Psoas muscle (tissue), 8 donors: ENCODE data around the gene BRF1. TPM values are rescaled to one million over a fixed set of nuclear protein-coding genes. Genes with fewer than 3 reads are reported as not detected.
A peak's percentile ranks its signal among the peaks of the same experiment; 100 is the strongest.

ENCODE experiments used
- ATAC-seq, 4 donors: fragments of 200-7000 bp; cut with Tn5 transposase; one replicate each; pipeline ENCODE4 v1.9.1; 2020; ENCODE audit warnings: moderate library complexity in 3 of 4, mild to moderate bottlenecking in 2 of 4
- DNase-seq, 2 donors: peaks; one replicate each; pipeline ENCODE4 v3.0.0-alpha.2; 2020
- H3K27ac ChIP-seq: fragments of 200-600 bp; one replicate; pipeline ENCODE4 v1.8.0; 2022
- H3K27me3 ChIP-seq, 3 donors: fragments of 200-600 bp in 1 of 3; one replicate each; pipeline versions ENCODE4 v1.6.1 to v1.8.0; 2013 to 2022; ENCODE audit warnings: low read length in 2 of 3, mild to moderate bottlenecking in 2 of 3, moderate library complexity in 1 of 3; ENCODE audit not compliant: insufficient read depth in 3 of 3
- H3K36me3 ChIP-seq, 2 donors: fragments of 200-600 bp in 1 of 2; one replicate each; pipeline versions ENCODE4 v1.6.1 to v1.8.0; 2013 to 2022; ENCODE audit warnings: low read depth in 1 of 2, mild to moderate bottlenecking in 1 of 2, moderate library complexity in 1 of 2; ENCODE audit not compliant: insufficient read depth in 1 of 2
- H3K4me1 ChIP-seq: fragments of 200-600 bp; one replicate; pipeline ENCODE4 v1.8.0; 2022
- H3K4me3 ChIP-seq: fragments of 200-600 bp; one replicate; pipeline ENCODE4 v1.8.0; 2022; ENCODE audit warnings: mild to moderate bottlenecking
- H3K9me3 ChIP-seq: fragments of 200-600 bp; one replicate; pipeline ENCODE4 v1.8.0; 2022
- WGBS, 3 donors: extraction: QIAGEN DNeasy Blood & Tissue Kit; methylation state at CpG; one replicate each; pipeline versions ENCODE4 v1.1.6 to v1.1.7; 2013; 5-methylcytosine and 5-hydroxymethylcytosine counted together
- intact Hi-C, 2 donors: fragments of 100-400 bp; cut with DNase I; formaldehyde crosslinking; loops; one replicate each; pipeline versions ENCODE4 v1.11.0 to v1.14.2; 2022
- polyA plus RNA-seq, 3 donors: library from polyadenylated mRNA; stranded (reverse); fragments of 200-250 nt; gene quantifications; one replicate each; pipeline ENCODE4 v1.2.3, GENCODE V29; 2013
- total RNA-seq, 4 donors: library from RNA; stranded (reverse); fragmentation: NEBNext Ultra II Directional in 2 of 4; extraction: Animal tissue kit (Norgen Biotek cat#: 25700) in 2 of 4; gene quantifications; one replicate each; pipeline versions ENCODE4 v1.2.1 to v1.2.4, GENCODE V29; 2021 to 2023
- TF ChIP-seq, protein P1 (sequence below): fragments of 200-600 bp; IDR thresholded peaks from one replicate; pipeline ENCODE4 v1.8.0; 2022; ENCODE audit warnings: antibody characterized with exemption
- donor health status: healthy with polysubstance abuse.
- donor health status: DM: no; HTN: no; CAD: no; lungs with moderate emphysema.
- donor health status: Bipolar disorder and iron deficiency.
- donor health status: healthy.
- donor health status: DM: yes; HTN: yes; CAD: no.
- donor health status: DM: no; HTN: no; CAD: no.
- donor health status: DM: no; HTN: no; CAD: no.
- donor health status: DM: yes; HTN: yes; CAD: no.

Gene BRF1
- total and polyA plus RNA-seq, 7 donors = 12.9 to 26.2 (median 17.1) TPM

DNA sequence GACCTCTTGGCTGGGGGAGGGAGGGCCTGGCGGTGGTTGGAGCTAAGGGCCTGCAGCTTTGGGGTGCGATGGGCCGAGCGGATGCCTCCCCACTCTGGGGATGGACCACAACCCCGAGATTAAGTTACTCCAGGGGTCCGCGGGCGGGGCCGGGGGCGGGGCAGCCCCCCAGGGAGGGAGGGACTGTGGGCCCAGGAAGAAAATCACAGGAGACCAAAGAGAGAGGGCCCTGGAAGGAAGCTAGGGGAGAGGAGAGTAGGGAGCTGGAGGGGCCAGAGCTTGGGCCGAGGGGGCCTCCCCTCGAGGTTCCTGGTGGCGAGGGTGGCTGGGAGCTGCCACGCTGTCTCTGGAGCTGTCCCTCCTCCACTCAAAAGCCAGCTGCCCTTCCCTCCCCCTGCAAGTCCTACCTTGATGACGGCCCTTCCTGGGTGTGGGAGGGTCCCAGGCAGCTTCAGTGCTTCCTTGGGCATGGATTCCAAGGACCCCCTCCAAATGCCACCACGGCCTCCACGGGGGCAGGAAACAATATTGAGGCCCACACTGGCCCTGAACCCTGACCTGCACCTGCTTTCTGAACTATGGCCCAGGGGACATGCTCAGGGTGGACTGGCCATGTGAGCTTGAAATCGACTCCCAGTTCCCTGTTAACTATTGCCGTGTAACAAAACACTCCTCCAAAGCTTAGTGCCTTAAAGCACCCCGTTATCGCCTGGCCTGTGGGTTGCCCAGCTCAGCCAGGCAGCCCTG is 119.1 kb downstream of the BRF1 start:
- no peaks in the 10 kb centered on the region for H3K36me3 ChIP-seq
- TF ChIP-seq, protein P1, sequence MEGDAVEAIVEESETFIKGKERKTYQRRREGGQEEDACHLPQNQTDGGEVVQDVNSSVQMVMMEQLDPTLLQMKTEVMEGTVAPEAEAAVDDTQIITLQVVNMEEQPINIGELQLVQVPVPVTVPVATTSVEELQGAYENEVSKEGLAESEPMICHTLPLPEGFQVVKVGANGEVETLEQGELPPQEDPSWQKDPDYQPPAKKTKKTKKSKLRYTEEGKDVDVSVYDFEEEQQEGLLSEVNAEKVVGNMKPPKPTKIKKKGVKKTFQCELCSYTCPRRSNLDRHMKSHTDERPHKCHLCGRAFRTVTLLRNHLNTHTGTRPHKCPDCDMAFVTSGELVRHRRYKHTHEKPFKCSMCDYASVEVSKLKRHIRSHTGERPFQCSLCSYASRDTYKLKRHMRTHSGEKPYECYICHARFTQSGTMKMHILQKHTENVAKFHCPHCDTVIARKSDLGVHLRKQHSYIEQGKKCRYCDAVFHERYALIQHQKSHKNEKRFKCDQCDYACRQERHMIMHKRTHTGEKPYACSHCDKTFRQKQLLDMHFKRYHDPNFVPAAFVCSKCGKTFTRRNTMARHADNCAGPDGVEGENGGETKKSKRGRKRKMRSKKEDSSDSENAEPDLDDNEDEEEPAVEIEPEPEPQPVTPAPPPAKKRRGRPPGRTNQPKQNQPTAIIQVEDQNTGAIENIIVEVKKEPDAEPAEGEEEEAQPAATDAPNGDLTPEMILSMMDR = no peak
- intact Hi-C loops = no loop called here
- peaks cover 17% of the 10 kb centered on the region for H3K4me1 ChIP-seq
- DNase-seq (no peak), ATAC-seq (no peak)
- WGBS, 3 donors = 49 to 66% (median 54%) methylated on average over 20 to 21 of the region's 21 CpGs
- no peak overlapping the region for H3K27ac ChIP-seq
- no peaks in the 10 kb centered on the region for H3K9me3 ChIP-seq
- H3K4me3 ChIP-seq = peak overlapping the region; percentile 69
- no peaks in the 10 kb centered on the region for H3K27me3 ChIP-seq

DNA sequence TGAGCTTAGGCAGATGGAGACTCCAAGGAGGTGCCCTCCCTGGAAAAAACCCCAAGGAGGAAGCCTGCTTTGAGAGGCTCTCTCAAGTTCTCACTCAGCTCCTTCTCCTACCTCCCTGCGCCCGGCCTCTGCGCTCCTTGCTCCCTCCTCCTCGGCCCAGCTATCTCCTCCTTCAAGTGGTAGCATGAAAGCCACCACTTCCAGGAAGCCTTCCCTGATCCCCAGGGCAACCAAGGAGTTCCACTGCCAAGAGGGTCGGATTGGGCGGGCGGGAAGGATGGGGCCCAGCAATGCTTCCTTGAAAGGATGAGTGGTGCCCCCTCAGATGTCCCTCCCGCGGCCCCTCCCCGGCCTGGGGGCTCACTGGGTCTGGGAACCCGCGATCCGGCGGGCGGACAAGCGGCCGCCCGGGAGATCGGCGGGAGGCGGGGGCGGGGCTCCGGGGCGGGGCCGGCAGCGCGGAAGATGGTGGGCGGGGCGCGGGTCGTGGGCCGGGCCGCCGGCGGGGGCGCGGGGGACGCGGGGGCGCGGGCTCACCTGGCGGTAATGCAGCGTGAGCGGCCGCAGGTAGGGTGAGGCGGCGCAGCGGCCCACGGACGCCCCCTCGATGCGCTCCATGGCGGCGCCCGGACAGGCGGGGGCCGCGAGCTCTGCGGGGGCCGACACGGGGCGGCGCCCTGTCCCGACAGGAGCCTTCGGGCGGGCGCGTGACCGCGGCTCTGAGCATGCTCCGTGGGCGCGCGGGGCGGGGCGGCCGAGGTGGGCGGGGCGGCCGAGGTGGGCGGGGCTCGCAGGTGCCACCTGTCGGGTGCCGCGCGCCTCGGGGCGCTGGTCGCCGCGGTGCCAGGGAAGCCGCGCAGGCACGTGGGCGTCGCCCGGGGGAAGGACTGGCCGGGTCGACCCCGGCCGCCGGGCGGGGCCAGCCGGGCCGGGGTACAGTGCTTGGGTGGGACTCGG is 119.9 kb downstream of the BRF1 start, which contains the start of gene NUDT14:
NUDT14 (minus strand) TSS at position 721 of the 957 bp plus-strand sequence; CDS start at position 618, 103 bp downstream.
- peaks cover 26% of the 10 kb centered on the region for H3K4me1 ChIP-seq
- 3 to 5% (median 3%) methylated on average over 64 to 104 of the region's 106 CpGs for WGBS, 3 donors

DNA sequence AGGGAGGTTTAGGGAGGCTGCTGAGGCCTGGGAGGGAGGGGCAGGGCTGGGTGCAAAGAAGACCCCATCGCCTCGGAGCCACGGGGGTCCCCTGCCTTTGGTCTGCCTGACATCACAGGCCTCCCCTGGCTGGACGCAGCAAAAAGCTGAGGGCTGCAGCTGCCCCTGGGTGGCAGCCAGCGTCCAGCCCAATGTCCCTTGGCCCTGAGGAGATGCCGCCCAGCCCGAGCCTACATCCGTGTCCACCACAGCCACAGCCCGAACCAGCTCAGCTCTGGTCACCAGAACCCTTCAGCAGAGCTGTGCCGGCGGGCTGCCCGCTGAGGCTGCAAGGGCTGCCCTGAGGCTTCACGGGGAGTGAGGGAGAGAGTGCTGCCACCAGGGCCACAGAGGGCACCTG is 121.6 kb downstream of the BRF1 start:
- no peaks in the 10 kb centered on the region for H3K9me3 ChIP-seq
- intact Hi-C loops = no loop called here
- TF ChIP-seq, protein P1 = no peak
- H3K4me1 ChIP-seq = peaks cover 28% of the 10 kb centered on the region
- no peak overlapping the region for H3K4me3 ChIP-seq
- WGBS, 3 donors = 66 to 74% (median 71%) methylated on average over 13 of the region's 13 CpGs
- H3K36me3 ChIP-seq = no peaks in the 10 kb centered on the region
- no peak for DNase-seq
- no peak overlapping the region for H3K27ac ChIP-seq
- H3K27me3 ChIP-seq = no peaks in the 10 kb centered on the region
- no peak for ATAC-seq

More for the DNA sequence above, 119.9 kb downstream of the BRF1 start, which contains the start of gene NUDT14:
- H3K27me3 ChIP-seq = no peaks in the 10 kb centered on the region
- H3K9me3 ChIP-seq = no peaks in the 10 kb centered on the region
- intact Hi-C loops = no loop called here
- H3K4me3 ChIP-seq = peak within 1 kb of the TSS; percentile 69
- peak; percentile 69 to 82 for DNase-seq
- TF ChIP-seq, protein P1 = no peak
- peak within 1 kb of the TSS; percentile 53 for H3K27ac ChIP-seq
- no peaks in the 10 kb centered on the region for H3K36me3 ChIP-seq
- peak; percentile 52 to 70 (median 60) for ATAC-seq

DNA sequence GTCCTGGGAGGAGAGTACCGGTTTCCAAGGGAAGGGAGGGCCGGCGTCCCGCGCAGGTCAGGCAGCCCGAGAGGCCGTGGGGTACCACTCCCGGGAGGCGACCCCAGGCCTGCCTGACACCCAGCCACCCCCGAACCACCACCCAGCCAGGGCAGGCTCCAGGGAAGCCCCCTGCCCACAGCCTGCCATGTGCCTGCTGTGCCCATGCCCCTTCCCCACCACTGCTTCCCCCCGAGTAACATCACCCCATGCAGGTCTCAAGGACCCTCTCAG is 122.0 kb downstream of the BRF1 start:
- no peak overlapping the region for H3K4me3 ChIP-seq
- 87 to 89% (median 87%) methylated on average over 10 to 11 of the region's 11 CpGs for WGBS, 3 donors
- H3K36me3 ChIP-seq = no peaks in the 10 kb centered on the region
- DNase-seq = no peak
- no peaks in the 10 kb centered on the region for H3K27me3 ChIP-seq
- TF ChIP-seq, protein P1 = no peak
- peaks cover 28% of the 10 kb centered on the region for H3K4me1 ChIP-seq
- no peaks in the 10 kb centered on the region for H3K9me3 ChIP-seq
- intact Hi-C loops = no loop called here
- H3K27ac ChIP-seq = no peak overlapping the region
- no peak for ATAC-seq
